GM12865 (cell line): ENCODE data around the gene IRAK4.
A peak's percentile ranks its signal among the peaks of the same experiment; 100 is the strongest.

Experiments used
- DNase-seq: peaks from one replicate; pipeline ENCODE4 v3.0.0; 2010; ENCODE audit warnings: low read depth
- H3K4me3 ChIP-seq: 2 replicates; pipeline ENCODE4 v1.5.1; 2011; ENCODE audit warnings: mild to moderate bottlenecking, low read depth, low read length, control low read depth
- TF ChIP-seq, protein P1 (sequence below): IDR thresholded peaks from 2 replicates; pipeline ENCODE4 v1.5.1; 2011; ENCODE audit warnings: low read length, control low read depth, low read depth, inconsistent platforms; ENCODE audit not compliant: insufficient read depth; ENCODE audit errors: missing control alignments

Gene IRAK4

DNA sequence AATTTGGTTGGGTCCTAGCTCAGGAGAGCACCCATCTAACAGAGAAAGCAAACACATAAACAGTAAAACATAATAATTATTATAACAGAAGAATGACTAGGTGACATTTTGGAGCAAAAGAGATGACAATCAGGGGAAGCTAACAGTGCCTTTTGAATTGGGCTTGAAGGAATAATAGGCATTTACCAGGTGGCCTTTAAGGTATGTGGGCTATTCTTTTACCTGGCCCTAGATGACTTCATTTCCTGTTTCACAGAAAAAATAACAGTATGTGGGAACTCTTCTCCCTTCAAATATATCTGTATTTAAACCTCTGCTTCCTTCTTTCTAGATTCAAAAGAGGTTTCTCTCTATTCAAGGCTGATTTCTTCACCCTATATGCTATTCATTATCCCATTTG, 3.8 kb downstream of the IRAK4 start:
- no peak overlapping the region for H3K4me3 ChIP-seq
- TF ChIP-seq, protein P1, sequence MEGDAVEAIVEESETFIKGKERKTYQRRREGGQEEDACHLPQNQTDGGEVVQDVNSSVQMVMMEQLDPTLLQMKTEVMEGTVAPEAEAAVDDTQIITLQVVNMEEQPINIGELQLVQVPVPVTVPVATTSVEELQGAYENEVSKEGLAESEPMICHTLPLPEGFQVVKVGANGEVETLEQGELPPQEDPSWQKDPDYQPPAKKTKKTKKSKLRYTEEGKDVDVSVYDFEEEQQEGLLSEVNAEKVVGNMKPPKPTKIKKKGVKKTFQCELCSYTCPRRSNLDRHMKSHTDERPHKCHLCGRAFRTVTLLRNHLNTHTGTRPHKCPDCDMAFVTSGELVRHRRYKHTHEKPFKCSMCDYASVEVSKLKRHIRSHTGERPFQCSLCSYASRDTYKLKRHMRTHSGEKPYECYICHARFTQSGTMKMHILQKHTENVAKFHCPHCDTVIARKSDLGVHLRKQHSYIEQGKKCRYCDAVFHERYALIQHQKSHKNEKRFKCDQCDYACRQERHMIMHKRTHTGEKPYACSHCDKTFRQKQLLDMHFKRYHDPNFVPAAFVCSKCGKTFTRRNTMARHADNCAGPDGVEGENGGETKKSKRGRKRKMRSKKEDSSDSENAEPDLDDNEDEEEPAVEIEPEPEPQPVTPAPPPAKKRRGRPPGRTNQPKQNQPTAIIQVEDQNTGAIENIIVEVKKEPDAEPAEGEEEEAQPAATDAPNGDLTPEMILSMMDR, result no peak
- DNase-seq, result no peak

DNA sequence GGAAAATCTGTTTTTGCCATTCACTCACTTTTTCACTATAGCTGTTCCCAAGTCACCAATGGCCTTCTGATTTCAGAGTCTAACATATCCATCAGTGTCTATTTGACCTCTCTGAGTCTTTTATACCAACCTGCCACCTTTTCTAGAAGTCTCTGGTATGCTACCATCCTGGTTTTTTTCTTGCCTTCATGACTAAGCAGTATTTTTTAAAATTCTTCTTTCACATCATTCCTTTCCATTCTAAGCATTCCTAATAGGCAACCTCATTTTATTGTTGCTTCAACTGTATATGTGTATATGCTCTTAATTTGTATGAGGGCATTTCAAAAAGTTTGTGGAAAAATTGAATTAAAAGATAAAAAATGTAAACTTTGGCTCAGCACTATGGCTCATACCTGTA, 5.0 kb downstream of the IRAK4 start:
- no peak for DNase-seq
- TF ChIP-seq, protein P1, result no peak
- H3K4me3 ChIP-seq, result no peak overlapping the region

- H3K4me3 ChIP-seq, result no peak overlapping the region
- no peak for DNase-seq
- TF ChIP-seq, protein P1, result no peak
These were observed 5.8 kb downstream of the IRAK4 start for GRCh38 chr12:43764528-43764927.

DNA sequence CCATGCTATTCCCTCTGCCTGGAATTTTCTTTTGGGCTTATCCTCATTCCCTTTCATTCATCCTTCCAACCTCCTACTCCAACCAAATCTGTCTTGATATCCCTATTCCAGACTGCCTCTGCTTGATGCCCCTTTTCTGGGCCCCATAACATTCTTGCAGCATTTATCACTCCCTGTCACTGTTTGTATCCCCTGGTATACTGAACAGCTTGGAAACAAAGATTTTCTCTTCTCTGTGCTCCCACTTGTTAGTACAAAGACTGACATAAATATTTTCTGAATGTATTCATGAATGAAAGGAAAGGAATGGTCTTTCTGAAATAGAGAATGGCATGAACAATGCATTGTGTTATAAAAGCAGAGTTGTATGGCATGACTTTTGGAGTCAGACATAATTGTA, 7.5 kb downstream of the IRAK4 start:
- H3K4me3 ChIP-seq, result no peak overlapping the region
- TF ChIP-seq, protein P1, result no peak
- no peak for DNase-seq

DNA sequence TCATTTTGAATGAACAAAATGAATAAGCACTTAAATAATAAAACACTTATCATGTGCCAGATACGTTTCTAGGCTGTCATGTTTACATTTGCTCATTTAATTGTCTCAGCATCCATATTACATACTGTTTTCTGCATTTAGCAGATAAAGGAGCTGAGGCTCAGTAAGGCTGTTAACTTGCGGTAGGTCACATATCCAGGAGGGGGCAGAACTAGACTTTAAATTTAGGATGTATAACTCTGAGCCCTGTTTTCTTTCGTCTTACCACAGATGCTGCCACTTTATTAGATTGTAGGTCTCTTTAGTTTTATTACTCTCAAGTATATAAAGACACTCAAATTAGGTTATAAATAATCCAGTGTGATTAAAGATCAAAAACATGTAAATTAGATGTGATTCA, 17.7 kb downstream of the IRAK4 start:
- TF ChIP-seq, protein P1, result peak; percentile 29
- DNase-seq, result peak; percentile 36

GRCh38 chr12:43786899-43787693, 28.3 kb downstream of the IRAK4 start:
- DNase-seq, result no peak
- TF ChIP-seq, protein P1, result no peak
- no peak overlapping the region for H3K4me3 ChIP-seq

More for the DNA sequence above, 17.7 kb downstream of the IRAK4 start:
- no peak overlapping the region for H3K4me3 ChIP-seq

- DNase-seq, result no peak
- no peak overlapping the region for H3K4me3 ChIP-seq
- TF ChIP-seq, protein P1, result no peak
These were observed 31.2 kb downstream of the IRAK4 start for GRCh38 chr12:43789941-43790340.
